Endometrial microvascular endothelial cells (primary cell): Measurements from ENCODE around the gene AOPEP. TPM values are rescaled to one million over a fixed set of nuclear protein-coding genes. Genes with fewer than 3 reads are reported as not detected.
"Not testable (repeated sequence)": the region's sequence is repeated elsewhere in the genome, so short reads cannot be mapped to it uniquely, and the experiment has no call there.

ENCODE experiments used
- in situ Hi-C: cut with HindIII; loops from 2 replicates; pipeline ENCODE4 v1.10.0; 2017; ENCODE audit warnings: low sequenced_read_pairs, low pct_unique_long_range_greater_than_20kb; ENCODE audit errors: inconsistent ontology term
- total RNA-seq: library from RNA; depleted of rRNA; stranded (reverse); fragments of >200 nt; gene quantifications from one replicate; pipeline ENCODE4 v1.2.3, GENCODE V29; 2015; ENCODE audit errors: inconsistent ontology term

The AOPEP gene
- total RNA-seq, 1 donor from 2014 or later: 48.9 TPM

- in situ Hi-C loops: no loop called here
Observed at GRCh38 chr9:94826044-94826443, 99.5 kb downstream of the AOPEP start.

- in situ Hi-C loops: no loop called here
Observed at GRCh38 chr9:94826644-94827410, 100.3 kb downstream of the AOPEP start.

DNA sequence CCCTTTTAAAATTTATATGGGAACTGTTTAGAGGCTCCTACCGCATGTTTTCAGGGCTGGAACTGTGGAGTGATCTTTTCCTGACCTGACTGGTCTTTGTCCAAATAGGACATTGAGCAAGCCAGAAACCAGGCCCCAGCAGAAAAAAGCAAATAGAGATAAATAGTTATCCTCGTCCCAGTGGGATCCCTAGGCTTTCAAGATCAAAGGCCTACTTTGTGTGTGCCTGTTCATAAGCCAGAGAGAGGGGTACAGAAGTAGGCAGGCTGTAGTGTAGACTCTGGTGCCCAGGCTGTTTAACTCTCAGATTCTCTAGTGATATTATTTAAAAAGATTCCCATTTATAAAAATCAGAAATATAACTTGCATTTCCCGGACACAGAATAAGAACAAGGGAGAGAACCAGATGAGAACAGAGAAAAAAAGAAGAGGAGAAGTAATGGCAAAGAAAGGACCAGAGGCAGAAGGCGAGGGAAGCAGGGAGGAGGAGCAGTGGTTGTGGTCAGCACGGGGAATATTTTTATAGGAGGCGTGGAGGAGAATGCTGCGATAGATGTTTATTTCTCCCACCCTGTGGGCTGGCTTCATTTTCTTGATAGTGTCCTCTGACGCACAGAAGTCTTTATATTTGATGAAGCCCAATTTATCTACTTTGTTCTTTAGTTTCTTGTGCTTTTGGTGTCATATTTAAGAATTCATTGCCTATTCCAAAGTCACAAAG is 101.2 kb downstream of the AOPEP start:
- in situ Hi-C loops: no loop called here

GRCh38 chr9:94829380-94830070 is 103.0 kb downstream of the AOPEP start:
- in situ Hi-C loops: no loop called here

DNA sequence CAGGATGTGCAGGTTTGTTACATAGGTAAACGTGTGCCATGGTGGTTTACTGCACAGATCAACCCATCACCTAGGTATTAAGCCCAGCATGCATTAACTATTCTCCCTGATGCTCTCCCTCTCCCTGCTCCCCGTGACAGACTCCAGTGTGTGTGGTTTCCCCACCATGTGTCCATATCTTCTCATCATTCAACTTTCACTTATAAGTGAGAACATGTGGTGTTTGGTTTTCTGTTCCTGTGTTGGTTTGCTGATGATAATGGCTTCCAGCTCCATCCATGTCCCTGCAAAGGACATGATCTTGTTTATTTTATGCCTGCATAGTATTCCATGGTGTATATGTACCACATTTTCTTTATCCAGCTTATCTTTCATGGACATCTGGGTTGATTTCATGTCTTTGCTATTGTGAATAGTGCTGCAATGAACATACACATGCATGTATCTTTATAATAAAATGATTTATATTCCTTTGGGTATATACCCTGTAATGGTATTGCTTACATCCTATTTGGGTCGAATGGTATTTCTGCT is 103.6 kb downstream of the AOPEP start:
- in situ Hi-C loops: not testable (repeated sequence)

- in situ Hi-C loops: no loop called here
Observed at GRCh38 chr9:94833802-94834201, 107.3 kb downstream of the AOPEP start.

- in situ Hi-C loops: no loop called here
Observed at GRCh38 chr9:94837404-94837803, 110.9 kb downstream of the AOPEP start.

- in situ Hi-C loops: no loop called here
Observed at GRCh38 chr9:94839398-94839797, 112.9 kb downstream of the AOPEP start.

DNA sequence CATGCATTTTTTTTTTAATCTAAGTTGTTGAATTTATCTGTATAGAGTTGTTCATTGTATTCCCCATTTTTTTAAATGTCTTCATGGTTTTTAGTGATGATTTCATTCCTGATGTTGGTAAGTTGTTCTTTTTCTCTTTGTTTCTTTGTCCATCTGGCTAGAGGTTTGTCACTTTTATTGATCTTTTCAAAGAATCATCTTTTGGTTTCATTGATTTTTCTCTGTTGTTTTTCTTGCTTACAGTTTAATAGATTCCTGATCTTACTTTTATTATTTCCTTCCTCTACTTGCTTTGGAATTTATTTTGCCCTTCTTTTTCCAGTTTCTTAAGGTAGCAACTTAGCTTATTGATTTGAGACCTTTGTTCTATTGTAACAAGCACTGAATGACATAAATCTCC is 114.2 kb downstream of the AOPEP start:
- in situ Hi-C loops: no loop called here

- in situ Hi-C loops: no loop called here
Observed at GRCh38 chr9:94843134-94843533, 116.6 kb downstream of the AOPEP start.

- in situ Hi-C loops: no loop called here
Observed at GRCh38 chr9:94846739-94847138, 120.2 kb downstream of the AOPEP start.

- in situ Hi-C loops: no loop called here
Observed at GRCh38 chr9:94847486-94847885, 121.0 kb downstream of the AOPEP start.

- in situ Hi-C loops: not testable (repeated sequence)
Observed at GRCh38 chr9:94848791-94849190, 122.3 kb downstream of the AOPEP start.

- in situ Hi-C loops: no loop called here
Observed at GRCh38 chr9:94850540-94851434, 124.3 kb downstream of the AOPEP start.

- in situ Hi-C loops: no loop called here
Observed at GRCh38 chr9:94851467-94851866, 125.0 kb downstream of the AOPEP start.

DNA sequence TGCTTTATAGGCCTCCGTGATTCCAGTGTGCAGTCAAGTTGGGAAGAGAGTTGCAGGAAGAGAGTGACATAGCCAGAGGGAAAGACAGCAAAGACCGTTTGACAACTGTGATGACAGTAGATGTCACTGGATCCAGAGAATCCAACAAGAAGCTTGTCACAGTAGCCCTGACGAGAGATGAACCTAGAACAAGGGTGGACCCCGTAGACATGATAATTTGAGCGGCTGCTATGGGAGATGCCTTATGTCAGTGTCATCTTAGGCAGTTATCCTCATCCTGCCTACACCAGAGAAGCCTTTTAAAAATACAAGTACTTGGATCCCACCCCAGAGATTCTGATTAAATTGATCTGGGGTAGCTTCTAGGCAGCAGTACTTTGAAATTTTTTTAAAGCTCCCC is 125.4 kb downstream of the AOPEP start:
- in situ Hi-C loops: no loop called here

DNA sequence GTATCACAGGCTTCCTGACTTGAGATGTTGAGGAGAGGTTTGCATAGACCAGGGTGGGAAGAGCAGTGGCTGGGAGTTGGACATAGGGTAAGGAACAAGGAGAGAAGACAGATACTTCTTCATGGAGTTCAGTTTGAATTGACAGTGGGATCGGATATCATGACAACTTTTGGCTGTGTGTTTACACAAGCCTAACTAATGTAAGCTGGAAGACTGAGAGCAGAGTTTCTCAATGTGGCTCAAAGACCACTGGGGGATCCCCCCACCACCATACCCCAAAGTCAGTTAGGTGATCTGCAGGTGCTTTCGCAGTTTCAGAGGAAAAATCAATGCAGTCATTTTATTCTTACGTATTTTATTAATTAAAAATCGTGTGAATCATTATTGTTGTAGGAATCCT is 125.9 kb downstream of the AOPEP start:
- in situ Hi-C loops: no loop called here

DNA sequence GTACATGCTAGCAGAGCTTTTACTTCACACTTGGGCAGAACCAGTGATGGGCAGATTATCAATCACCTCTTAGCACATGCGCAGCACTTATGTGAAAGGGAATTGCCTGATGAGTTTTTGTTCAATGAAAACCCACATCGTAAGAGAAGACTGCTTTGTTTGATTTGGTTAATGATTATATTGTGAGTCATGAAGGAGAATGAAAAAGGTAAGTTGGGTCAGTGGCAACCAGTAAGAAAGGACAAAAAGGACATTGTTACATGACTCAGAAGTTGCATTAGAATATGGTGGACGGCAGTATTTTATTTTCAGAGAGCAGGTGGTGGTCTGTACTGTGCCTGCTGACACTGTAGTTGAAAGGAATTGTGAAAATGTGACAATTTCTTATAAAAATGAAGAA is 127.4 kb downstream of the AOPEP start:
- in situ Hi-C loops: no loop called here

GRCh38 chr9:94855903-94856302 is 129.4 kb downstream of the AOPEP start:
- in situ Hi-C loops: no loop called here
